ENCODE measurements around the gene CNOT9. TPM values are rescaled to one million over a fixed set of nuclear protein-coding genes. Genes with fewer than 3 reads are reported as not detected.

The CNOT9 gene
- total RNA-seq, 1 experiment from 2014 or later = 73.0 TPM

DNA sequence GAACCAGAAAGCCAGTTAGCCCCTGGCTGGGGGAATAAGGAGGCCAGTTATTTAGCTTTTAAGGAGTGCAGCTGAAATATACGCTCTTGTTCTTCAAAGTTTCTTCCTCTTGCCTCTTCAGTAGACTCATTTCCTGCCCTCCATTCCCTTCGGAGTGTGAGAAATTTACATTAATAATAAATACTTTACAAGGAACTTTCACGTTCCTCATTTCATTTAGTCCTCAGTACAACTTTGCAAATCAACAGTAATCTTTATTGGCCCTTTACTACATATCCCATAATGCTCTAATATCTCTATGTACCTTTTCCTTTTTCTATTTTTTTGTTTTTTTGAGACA lies 54.7 kb downstream of the CNOT9 start:
- TF ChIP-seq CTCF (IDR thresholded peaks at IDR 0.05) = no peak
- no peak for TF ChIP-seq POLR2AphosphoS5 (IDR thresholded peaks at IDR 0.05; ENCODE audit: low read depth, low read length)
- TF ChIP-seq REST (IDR thresholded peaks at IDR 0.05; ENCODE audit: insufficient read depth in 1 of 2, low read depth in 2 of 2, low read length in 1 of 2) = no peak
- no peak for TF ChIP-seq TCF7L2 (IDR thresholded peaks at IDR 0.05; ENCODE audit: low read depth, low read length)
- no peak for TF ChIP-seq SIN3A (IDR thresholded peaks at IDR 0.05; ENCODE audit: borderline replicate concordance, insufficient read depth, low read depth, low read length)
- in situ Hi-C loops (cut with HindIII; ENCODE audit: low pct_unique_long_range_greater_than_20kb, low sequenced_read_pairs) (no loop called here), intact Hi-C loops (cut with micrococcal nuclease; ENCODE audit: unreplicated experiment) (no loop called here)
- ChIA-PET CTCF (no interaction called here), POLR2A (no interaction called here)
- H3K4me3 ChIP-seq (ENCODE audit: low read depth in 2 of 2, low read length in 2 of 2) = no peak overlapping the region
- H3K27me3 ChIP-seq (ENCODE audit: control insufficient read depth, insufficient read depth, low read length) = no peaks in the 10 kb centered on the region
- H3K9me3 ChIP-seq (ENCODE audit: control insufficient read depth, insufficient read depth, low read depth, low read length) = no peaks in the 10 kb centered on the region
- H3K36me3 ChIP-seq (ENCODE audit: control insufficient read depth, insufficient read depth, low read length) = no peaks in the 10 kb centered on the region
- no peak for ATAC-seq
- H3K27ac ChIP-seq (ENCODE audit: low read length) = no peak overlapping the region
- H3K4me1 ChIP-seq (ENCODE audit: control insufficient read depth, insufficient read depth, low read length) = no peaks in the 10 kb centered on the region
- no peak for DNase-seq (ENCODE audit: low read depth, low spot score)
- no TSS peak for BruUV-seq (replicated peaks)

- BruUV-seq (replicated peaks) = no TSS peak
- Histone ChIP-seq H3K4me3 (ENCODE audit: low read depth in 2 of 2, low read length in 2 of 2) (no peak overlapping the region), H3K27ac (ENCODE audit: low read length) (no peak overlapping the region), H3K4me1 (ENCODE audit: control insufficient read depth, insufficient read depth, low read length) (no peaks in the 10 kb centered on the region), H3K27me3 (ENCODE audit: control insufficient read depth, insufficient read depth, low read length) (no peaks in the 10 kb centered on the region), H3K36me3 (ENCODE audit: control insufficient read depth, insufficient read depth, low read length) (no peaks in the 10 kb centered on the region), H3K9me3 (ENCODE audit: control insufficient read depth, insufficient read depth, low read depth, low read length) (no peaks in the 10 kb centered on the region)
- CTCF ChIA-PET = interaction anchor here (0.6 kb wide), 1 partner anchor 183 kb away, joined by 5 read pairs; no protein-coding TSS in a partner anchor
- intact Hi-C loops (cut with micrococcal nuclease; ENCODE audit: unreplicated experiment) = no loop called here
- no peak for TF ChIP-seq SIN3A (IDR thresholded peaks at IDR 0.05; ENCODE audit: borderline replicate concordance, insufficient read depth, low read depth, low read length)
- TF ChIP-seq CTCF (IDR thresholded peaks at IDR 0.05) = no peak
- TF ChIP-seq TCF7L2 (IDR thresholded peaks at IDR 0.05; ENCODE audit: low read depth, low read length) = no peak
- TF ChIP-seq POLR2AphosphoS5 (IDR thresholded peaks at IDR 0.05; ENCODE audit: low read depth, low read length) = no peak
- TF ChIP-seq REST (IDR thresholded peaks at IDR 0.05; ENCODE audit: insufficient read depth in 1 of 2, low read depth in 2 of 2, low read length in 1 of 2) = no peak
- DNase-seq (ENCODE audit: low read depth, low spot score) = no peak
- in situ Hi-C loops (cut with HindIII; ENCODE audit: low pct_unique_long_range_greater_than_20kb, low sequenced_read_pairs) = no loop called here
- ATAC-seq = no peak
- POLR2A ChIA-PET = no interaction called here
Measured at GRCh38 chr2:218626369-218626768, 57.7 kb downstream of the CNOT9 start.

All from Panc1 (cell line).